ENCODE measurements around the gene ADAMTS14.

ADAMTS14 gene

GRCh38 chr10:70738006-70738760 is 65.9 kb downstream of the ADAMTS14 start:
- DNase-seq: no peak

- DNase-seq: no peak
Measured at GRCh38 chr10:70738761-70739121, 66.4 kb downstream of the ADAMTS14 start.

- no peak for DNase-seq
Measured at GRCh38 chr10:70740406-70741288, 68.3 kb downstream of the ADAMTS14 start.

GRCh38 chr10:70742537-70743429 is 70.5 kb downstream of the ADAMTS14 start:
- DNase-seq: no peak

GRCh38 chr10:70743430-70743788 is 71.1 kb downstream of the ADAMTS14 start:
- DNase-seq: no peak

- DNase-seq: no peak
Measured at GRCh38 chr10:70743879-70744278, 71.6 kb downstream of the ADAMTS14 start.

GRCh38 chr10:70744617-70745143 is 72.4 kb downstream of the ADAMTS14 start:
- no peak for DNase-seq

- DNase-seq: no peak
Measured at GRCh38 chr10:70745555-70745954, 73.2 kb downstream of the ADAMTS14 start.

- no peak for DNase-seq
Measured at GRCh38 chr10:70747192-70747965, 75.1 kb downstream of the ADAMTS14 start.

- no peak for DNase-seq
Measured at GRCh38 chr10:70748305-70748704, 76.0 kb downstream of the ADAMTS14 start.

GRCh38 chr10:70748801-70749573 is 76.7 kb downstream of the ADAMTS14 start:
- no peak for DNase-seq

- DNase-seq: no peak
Measured at GRCh38 chr10:70749756-70750155, 77.5 kb downstream of the ADAMTS14 start.

GRCh38 chr10:70750156-70750703 is 77.9 kb downstream of the ADAMTS14 start:
- no peak for DNase-seq

GRCh38 chr10:70751356-70751755 is 79.0 kb downstream of the ADAMTS14 start:
- no peak for DNase-seq

- DNase-seq: no peak
Measured at GRCh38 chr10:70751991-70752390, 79.7 kb downstream of the ADAMTS14 start.

GRCh38 chr10:70752571-70752970 is 80.3 kb downstream of the ADAMTS14 start:
- no peak for DNase-seq

GRCh38 chr10:70753026-70753663 is 80.8 kb downstream of the ADAMTS14 start:
- DNase-seq: no peak

GRCh38 chr10:70753841-70754621 is 81.7 kb downstream of the ADAMTS14 start:
- no peak for DNase-seq

- no peak for DNase-seq
Measured at GRCh38 chr10:70756700-70757360, 84.5 kb downstream of the ADAMTS14 start.
